Measurements from ENCODE around the gene RNF6. TPM values are rescaled to one million over a fixed set of nuclear protein-coding genes. Genes with fewer than 3 reads are reported as not detected.

RNF6 gene
- total RNA-seq, 1 donor: 54.9 TPM

Other genes starting within 250 kb of the RNF6 start
- gene SHISA2, start 170.3 kb downstream of the RNF6 start, total RNA-seq: 0.52 TPM
- gene CDK8, start 31.8 kb upstream of the RNF6 start, total RNA-seq: 7.7 TPM